Calu3 (cell line): ENCODE data around the gene USP10. TPM values are rescaled to one million over a fixed set of nuclear protein-coding genes. Genes with fewer than 3 reads are reported as not detected.

Experiments
- BruUV-seq: library from RNA; stranded (reverse); fragments of 400-500 nt; replicated peaks from 2 replicates; lab custom pipeline; 2021; lab: Mats Ljungman, UMichigan
- CTCF ChIA-PET: fragments of 300-600 bp; sonication (Branson Sonifier 250); formaldehyde crosslinking; loops from one replicate; lab custom pipeline; 2022; ENCODE audit warnings: antibody characterized with exemption; lab: Charles Lee
- DNase-seq: peaks from one replicate; pipeline ENCODE4 v3.0.0; 2022
- H3K27ac Mint-ChIP-seq: one replicate; pipeline ENCODE4 v1.8.0; 2022; ENCODE audit warnings: mixed read lengths; ENCODE audit not compliant: unreplicated experiment
- H3K27me3 Mint-ChIP-seq: one replicate; pipeline ENCODE4 v1.8.0; 2022; ENCODE audit warnings: mixed read lengths; ENCODE audit not compliant: unreplicated experiment
- H3K36me3 Mint-ChIP-seq: one replicate; pipeline ENCODE4 v1.8.0; 2022; ENCODE audit warnings: mild to moderate bottlenecking, moderate library complexity, mixed read lengths; ENCODE audit not compliant: insufficient read depth, unreplicated experiment
- H3K4me1 Mint-ChIP-seq: one replicate; pipeline ENCODE4 v1.8.0; 2022; ENCODE audit warnings: mild to moderate bottlenecking, low read depth, mixed read lengths; ENCODE audit not compliant: unreplicated experiment
- H3K4me3 Mint-ChIP-seq: one replicate; pipeline ENCODE4 v1.8.0; 2022; ENCODE audit warnings: mild to moderate bottlenecking, low read depth, moderate library complexity, mixed read lengths; ENCODE audit not compliant: unreplicated experiment
- H3K9me3 Mint-ChIP-seq: one replicate; pipeline ENCODE4 v1.8.0; 2022; ENCODE audit warnings: low read depth, mixed read lengths; ENCODE audit not compliant: unreplicated experiment
- CTCF ChIP-seq: fragments of 200-600 bp; IDR thresholded peaks from one replicate; pipeline ENCODE4 v1.8.0; 2022; ENCODE audit warnings: antibody characterized with exemption; ENCODE audit not compliant: unreplicated experiment
- intact Hi-C: fragments of 100-400 bp; cut with micrococcal nuclease; formaldehyde crosslinking; loops from one replicate; pipeline ENCODE4 v1.10.0; 2022; ENCODE audit not compliant: unreplicated experiment
- total RNA-seq: library from RNA; stranded (reverse); gene quantifications from 2 replicates; pipeline ENCODE4 v1.2.3, GENCODE V29; 2022

The USP10 gene
- total RNA-seq, 1 experiment from 2014 or later, result 141 TPM

- Mint-ChIP-seq H3K9me3 (no peaks in the 10 kb centered on the region), H3K27ac (no peak overlapping the region), H3K27me3 (peaks cover 84% of the 10 kb centered on the region), H3K4me3 (no peak overlapping the region), H3K36me3 (peaks cover 14% of the 10 kb centered on the region), H3K4me1 (peaks cover 18% of the 10 kb centered on the region)
- CTCF ChIA-PET, result no interaction called here
- BruUV-seq, result no TSS peak
- no peak for DNase-seq
- intact Hi-C loops, result no loop called here
- TF ChIP-seq CTCF, result no peak
Observed at GRCh38 chr16:84823926-84824325, 124.1 kb downstream of the USP10 start.

- intact Hi-C loops, result no loop called here
- CTCF ChIA-PET, result no interaction called here
- no peak overlapping the region for H3K4me3 Mint-ChIP-seq
- H3K27me3 Mint-ChIP-seq, result peaks cover 69% of the 10 kb centered on the region
- no peak for TF ChIP-seq CTCF
- no peaks in the 10 kb centered on the region for H3K9me3 Mint-ChIP-seq
- H3K4me1 Mint-ChIP-seq, result no peaks in the 10 kb centered on the region
- DNase-seq, result no peak
- no peak overlapping the region for H3K27ac Mint-ChIP-seq
- BruUV-seq, result no TSS peak
- no peaks in the 10 kb centered on the region for H3K36me3 Mint-ChIP-seq
Observed at GRCh38 chr16:84825896-84826557, 126.2 kb downstream of the USP10 start.

GRCh38 chr16:84826558-84826941 is 126.8 kb downstream of the USP10 start:
- Mint-ChIP-seq H3K9me3 (no peaks in the 10 kb centered on the region), H3K4me3 (no peak overlapping the region), H3K36me3 (no peaks in the 10 kb centered on the region), H3K27ac (no peak overlapping the region), H3K4me1 (no peaks in the 10 kb centered on the region), H3K27me3 (peaks cover 63% of the 10 kb centered on the region)
- CTCF ChIA-PET, result no interaction called here
- no TSS peak for BruUV-seq
- TF ChIP-seq CTCF, result no peak
- no peak for DNase-seq
- intact Hi-C loops, result no loop called here

GRCh38 chr16:84827131-84827574 is 127.4 kb downstream of the USP10 start:
- H3K9me3 Mint-ChIP-seq, result no peaks in the 10 kb centered on the region
- CTCF ChIA-PET, result interaction anchor here (0.8 to 1.0 kb wide), 2 partner anchors 8 to 10 kb away, joined by 3 to 7 read pairs; no protein-coding TSS in a partner anchor
- intact Hi-C loops, result no loop called here
- H3K27me3 Mint-ChIP-seq, result peaks cover 61% of the 10 kb centered on the region
- BruUV-seq, result no TSS peak
- no peak for DNase-seq
- no peak overlapping the region for H3K4me3 Mint-ChIP-seq
- no peak for TF ChIP-seq CTCF
- no peaks in the 10 kb centered on the region for H3K4me1 Mint-ChIP-seq
- no peaks in the 10 kb centered on the region for H3K36me3 Mint-ChIP-seq
- no peak overlapping the region for H3K27ac Mint-ChIP-seq
